Activated T-cell treated with anti-CD3 and anti-CD28 coated beads, Interleukin-2, amount 50 U/mL, for 72 hours (primary cell): ENCODE measurements around the gene MRPL11. TPM values are rescaled to one million over a fixed set of nuclear protein-coding genes. Genes with fewer than 3 reads are reported as not detected.

Experiments used
- ATAC-seq, 2 donors: fragments of 150-1000 bp; cut with Tn5 transposase; replicated peaks in 1 of 2; 2 replicates each; pipeline ENCODE4 v1.10.0; 2021; ENCODE audit warnings: moderate library complexity in 2 of 2, mild to moderate bottlenecking in 1 of 2
- DNase-seq, 2 donors: peaks; one replicate each; pipeline ENCODE4 v3.0.0; 2021 to 2022; ENCODE audit warnings: mixed read lengths in 1 of 2
- H3K27ac Mint-ChIP-seq: one replicate; pipeline ENCODE4 v1.8.0; 2022; ENCODE audit warnings: mild to moderate bottlenecking, moderate library complexity, mixed read lengths
- H3K27me3 Mint-ChIP-seq: one replicate; pipeline ENCODE4 v1.8.0; 2022; ENCODE audit warnings: low read depth, mixed read lengths
- H3K36me3 Mint-ChIP-seq, 2 donors: one replicate each; pipeline ENCODE4 v1.8.0; 2022; ENCODE audit warnings: mixed read lengths in 2 of 2, mild to moderate bottlenecking in 1 of 2; ENCODE audit not compliant: insufficient read depth in 2 of 2
- H3K4me1 Mint-ChIP-seq: one replicate; pipeline ENCODE4 v1.8.0; 2022; ENCODE audit warnings: low read depth, mixed read lengths
- H3K4me3 Mint-ChIP-seq, 2 donors: one replicate each; pipeline ENCODE4 v1.8.0; 2022; ENCODE audit warnings: mild to moderate bottlenecking in 2 of 2, mixed read lengths in 2 of 2, moderate library complexity in 2 of 2
- H3K9me3 Mint-ChIP-seq, 2 donors: one replicate each; pipeline ENCODE4 v1.8.0; 2022; ENCODE audit warnings: mixed read lengths in 2 of 2
- total RNA-seq, 2 donors: library from RNA; stranded (reverse); gene quantifications; one replicate each; pipeline ENCODE4 v1.2.3, GENCODE V29; 2022

MRPL11 gene
- total RNA-seq, 2 donors from 2014 or later, result 57.4 to 66.6 TPM

DNA sequence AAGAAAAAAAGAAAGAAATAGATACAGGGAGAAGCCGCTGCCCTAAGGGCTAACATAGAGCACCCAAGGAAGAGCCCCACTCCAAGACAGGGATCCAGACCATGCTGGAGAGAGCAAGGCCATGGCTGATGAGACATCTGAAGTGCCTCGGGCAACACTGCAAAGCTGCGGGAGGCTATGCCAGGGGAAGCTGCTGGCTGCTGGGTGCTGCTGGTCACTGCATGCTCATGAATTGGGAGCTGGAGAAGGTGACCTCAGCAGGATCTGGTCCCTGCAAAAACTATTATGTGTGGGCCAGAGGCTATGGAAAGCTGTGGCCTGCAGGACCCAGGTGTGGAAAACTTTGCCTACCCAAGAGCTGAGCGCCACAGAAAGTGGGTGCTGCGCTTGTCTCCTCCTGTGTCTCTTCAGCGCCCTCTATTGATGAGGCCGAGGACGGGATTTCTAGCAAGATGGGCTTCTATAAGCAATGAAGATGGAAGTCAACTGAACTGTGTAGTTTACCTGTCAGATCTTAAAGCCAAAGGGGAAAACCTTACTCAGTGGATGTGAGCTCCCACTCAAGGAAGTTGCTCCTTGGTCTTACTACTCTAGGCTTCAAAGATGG is 49.8 kb downstream of the MRPL11 start:
- no peak overlapping the region for H3K27ac Mint-ChIP-seq
- DNase-seq (peak; percentile 71 to 82), ATAC-seq (peak; percentile 66 to 74)
- H3K4me3 Mint-ChIP-seq, result no peak overlapping the region
- H3K27me3 Mint-ChIP-seq, result no peaks in the 10 kb centered on the region
- no peaks in the 10 kb centered on the region for H3K36me3 Mint-ChIP-seq
- H3K9me3 Mint-ChIP-seq, result no peaks in the 10 kb centered on the region
- H3K4me1 Mint-ChIP-seq, result peaks cover 8% of the 10 kb centered on the region

DNA sequence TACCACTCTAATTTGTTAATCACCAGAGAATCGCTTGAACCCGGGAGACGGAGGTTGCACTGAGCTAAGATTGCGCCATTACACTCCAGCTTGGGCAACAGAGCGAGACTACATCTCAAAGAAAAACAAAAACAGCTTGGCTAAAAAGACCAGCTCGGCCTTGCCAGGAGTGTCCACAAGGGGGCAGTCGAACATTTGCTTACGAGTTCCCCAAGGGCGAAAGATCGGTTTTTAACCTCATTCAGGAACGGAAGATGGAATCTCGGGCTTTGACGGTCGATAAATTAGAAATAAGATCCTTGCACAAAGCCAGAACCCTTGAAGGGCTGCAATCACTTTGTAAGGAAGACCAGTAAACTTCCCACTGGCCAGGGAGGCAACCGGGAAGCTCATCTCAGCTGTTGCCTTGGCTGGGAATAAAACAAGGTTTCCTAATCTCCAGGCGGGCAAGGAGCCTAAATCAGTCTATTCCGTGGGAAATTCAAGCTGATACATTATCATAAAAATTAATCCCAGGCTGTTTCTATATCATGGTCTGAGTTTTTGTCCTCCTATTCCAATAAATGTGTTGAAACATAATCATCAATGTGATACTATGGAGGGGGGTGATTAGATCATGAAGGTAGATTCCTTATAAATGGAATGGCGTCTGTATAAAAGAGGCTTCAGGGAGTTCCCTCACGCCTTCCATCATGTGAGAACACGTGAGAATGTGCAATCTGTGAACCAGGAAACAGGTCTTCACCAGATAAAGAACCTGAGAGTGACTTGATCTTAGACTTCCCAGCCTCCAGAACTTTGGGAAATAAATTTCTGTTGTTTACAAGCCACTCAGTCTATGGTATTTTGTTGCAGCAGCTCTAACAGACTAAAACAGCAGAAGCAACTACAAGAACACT is 52.2 kb downstream of the MRPL11 start:
- peaks cover 8% of the 10 kb centered on the region for H3K4me1 Mint-ChIP-seq
- DNase-seq (peak; percentile 85), ATAC-seq (peak; percentile 60 to 72)
- no peaks in the 10 kb centered on the region for H3K9me3 Mint-ChIP-seq
- H3K27me3 Mint-ChIP-seq, result no peaks in the 10 kb centered on the region
- H3K4me3 Mint-ChIP-seq, result peak overlapping the region; percentile 60 to 71
- no peak overlapping the region for H3K27ac Mint-ChIP-seq
- H3K36me3 Mint-ChIP-seq, result no peaks in the 10 kb centered on the region

Other genes with a start within 250 kb of the MRPL11 start
- 10 to 100 TPM; 51.9 to 54.8 TPM for gene KLC2, start 181.1 kb downstream of the MRPL11 start, total RNA-seq
- 100 to 1,000 TPM; 127 to 139 TPM for gene RAB1B, start 170.2 kb downstream of the MRPL11 start, total RNA-seq
- gene CNIH2, start 160.7 kb downstream of the MRPL11 start, total RNA-seq, result 1 to 10 TPM; 1.2 to 3.5 TPM
- gene YIF1A, start 149.7 kb downstream of the MRPL11 start, total RNA-seq, result 10 to 100 TPM; 42.9 to 50.8 TPM
- under 1 TPM in 1 of 2 donors, not detected in 1; 0.10 TPM for gene TMEM151A, start 147.0 kb downstream of the MRPL11 start, total RNA-seq
- gene CD248, start 121.8 kb downstream of the MRPL11 start, total RNA-seq, result 1 to 10 TPM; 3.0 to 3.9 TPM
- gene RIN1, start 102.4 kb downstream of the MRPL11 start, total RNA-seq, result 1 to 10 TPM; 1.8 to 2.8 TPM
- 10 to 100 TPM; 41.4 to 46.4 TPM for gene BRMS1, start 93.7 kb downstream of the MRPL11 start, total RNA-seq
- 1 to 10 TPM; 6.3 to 8.3 TPM for gene B4GAT1, start 91.2 kb downstream of the MRPL11 start, total RNA-seq
- gene SLC29A2, start 67.1 kb downstream of the MRPL11 start, total RNA-seq, result 1 to 10 TPM; 3.3 to 3.6 TPM
- gene NPAS4, start 17.8 kb downstream of the MRPL11 start, total RNA-seq, result not detected
- 1 to 10 TPM; 6.2 to 6.6 TPM for gene PELI3, start 28.1 kb upstream of the MRPL11 start, total RNA-seq
- gene DPP3, start 41.6 kb upstream of the MRPL11 start, total RNA-seq, result 10 to 100 TPM; 48.3 to 56.9 TPM
- 10 to 100 TPM; 18.1 to 18.8 TPM for gene BBS1, start 71.8 kb upstream of the MRPL11 start, total RNA-seq
- 10 to 100 TPM; 19.8 to 22.0 TPM for gene ZDHHC24, start 107.2 kb upstream of the MRPL11 start, total RNA-seq
- under 1 TPM in 1 of 2 donors, not detected in 1; 0.32 TPM for gene ACTN3, start 108.1 kb upstream of the MRPL11 start, total RNA-seq
- 1 to 10 TPM; 6.3 to 6.8 TPM for gene CTSF, start 129.8 kb upstream of the MRPL11 start, total RNA-seq
- gene CCDC87, start 154.2 kb upstream of the MRPL11 start, total RNA-seq, result under 1 TPM; 0.10 to 0.21 TPM
- gene CCS, start 154.3 kb upstream of the MRPL11 start, total RNA-seq, result 10 to 100 TPM; 35.1 to 38.5 TPM
- 10 to 100 TPM; 85.6 to 97.3 TPM for gene RBM14, start 177.8 kb upstream of the MRPL11 start, total RNA-seq
- gene RBM4, start 199.9 kb upstream of the MRPL11 start, total RNA-seq, result 100 to 1,000 TPM; 116 to 135 TPM
- 10 to 100 TPM; 12.5 to 18.4 TPM for gene RBM4B, start 239.0 kb upstream of the MRPL11 start, total RNA-seq